ENCODE measurements around the gene POLR3E.
"Not testable (repeated sequence)": the region's sequence is repeated elsewhere in the genome, so short reads cannot be mapped to it uniquely, and the experiment has no call there.

The POLR3E gene

GRCh38 chr16:22293137-22294106, 3.8 kb upstream of the POLR3E start:
- DNase-seq = no peak

DNA sequence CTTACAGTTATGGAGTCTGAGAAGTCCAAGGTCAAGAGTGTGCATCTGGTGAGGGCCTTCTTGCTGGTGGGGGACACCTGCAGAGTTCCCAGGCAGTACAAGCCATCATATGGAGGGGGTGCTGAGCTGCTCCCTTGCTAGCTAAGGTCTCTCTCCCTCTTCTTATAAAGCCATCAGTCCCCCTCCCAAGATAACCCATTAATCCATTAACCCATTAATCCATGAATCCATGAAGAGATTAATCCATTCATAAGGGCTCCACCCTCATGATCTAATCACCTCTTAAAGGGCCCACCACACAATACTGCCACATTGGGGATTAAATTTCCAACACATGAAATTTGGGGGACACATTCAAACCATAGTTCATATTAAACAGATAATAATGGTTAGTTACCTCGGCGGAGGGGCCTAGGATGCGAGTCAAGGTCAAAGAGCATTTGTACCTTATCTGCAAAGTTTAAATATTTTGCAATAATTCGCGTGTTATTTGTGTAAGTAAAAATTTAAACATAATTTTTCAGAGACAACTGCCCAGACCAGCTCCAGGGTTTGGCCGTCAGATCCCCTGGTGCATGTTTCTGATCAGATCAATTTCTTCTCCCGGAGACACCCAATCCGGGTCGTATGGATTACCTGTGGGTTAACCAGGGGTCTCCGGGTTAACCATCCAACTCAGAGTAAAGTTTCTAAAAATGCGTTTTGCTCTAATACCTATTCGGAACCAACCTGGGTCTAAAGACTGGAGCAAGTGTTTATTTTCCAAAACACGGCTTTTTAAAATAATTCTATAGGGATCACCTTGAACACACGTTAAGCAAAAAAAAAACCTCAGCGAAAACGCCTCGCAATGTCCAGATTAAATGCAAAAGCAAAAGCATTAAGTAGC, 740 bp upstream of the POLR3E start:
- DNase-seq = no peak

DNA sequence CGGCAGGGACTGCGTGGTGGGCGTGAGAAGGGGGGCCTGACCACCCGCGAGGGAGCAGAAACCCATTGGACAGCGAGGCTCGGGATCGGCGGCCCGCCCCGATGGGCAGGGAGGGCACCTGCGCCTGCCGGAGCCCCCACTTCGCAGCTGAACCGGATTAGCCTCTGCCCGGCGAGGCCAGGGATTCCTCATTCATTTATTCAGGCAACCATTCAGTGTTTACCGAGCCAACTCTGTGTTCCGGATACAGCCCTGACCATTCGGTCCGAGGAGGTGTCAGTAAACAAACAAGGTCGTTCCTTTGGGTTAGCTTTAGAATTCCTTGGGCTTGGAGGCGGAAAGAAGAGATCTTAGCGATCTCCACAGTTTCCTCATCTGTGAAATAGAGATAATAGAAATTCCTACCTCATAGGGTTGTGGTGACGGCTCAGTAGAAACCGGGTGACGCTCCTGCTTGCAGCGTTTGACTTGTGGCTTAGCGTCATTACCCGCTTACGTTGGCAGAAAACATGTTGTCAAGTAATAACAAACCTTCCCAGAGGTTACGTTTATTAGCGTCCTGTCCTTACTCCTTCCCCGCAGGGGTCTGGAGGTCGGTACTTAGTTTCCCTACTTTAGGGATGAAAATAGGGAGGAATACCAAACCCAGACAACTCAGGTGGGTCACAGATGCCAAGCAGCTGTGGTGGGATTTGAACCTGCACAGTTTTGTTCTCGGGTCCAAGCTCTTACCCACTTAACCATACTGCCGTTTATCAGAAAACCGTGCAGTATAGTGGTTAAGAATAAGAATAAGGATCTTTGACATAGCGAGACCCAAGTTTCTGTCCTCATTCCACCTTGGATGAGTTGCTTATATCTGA, 893 bp downstream of the POLR3E start:
- DNase-seq = peak; percentile 89

- no peak for DNase-seq
Measured at GRCh38 chr16:22299036-22299435, 1.8 kb downstream of the POLR3E start.

DNA sequence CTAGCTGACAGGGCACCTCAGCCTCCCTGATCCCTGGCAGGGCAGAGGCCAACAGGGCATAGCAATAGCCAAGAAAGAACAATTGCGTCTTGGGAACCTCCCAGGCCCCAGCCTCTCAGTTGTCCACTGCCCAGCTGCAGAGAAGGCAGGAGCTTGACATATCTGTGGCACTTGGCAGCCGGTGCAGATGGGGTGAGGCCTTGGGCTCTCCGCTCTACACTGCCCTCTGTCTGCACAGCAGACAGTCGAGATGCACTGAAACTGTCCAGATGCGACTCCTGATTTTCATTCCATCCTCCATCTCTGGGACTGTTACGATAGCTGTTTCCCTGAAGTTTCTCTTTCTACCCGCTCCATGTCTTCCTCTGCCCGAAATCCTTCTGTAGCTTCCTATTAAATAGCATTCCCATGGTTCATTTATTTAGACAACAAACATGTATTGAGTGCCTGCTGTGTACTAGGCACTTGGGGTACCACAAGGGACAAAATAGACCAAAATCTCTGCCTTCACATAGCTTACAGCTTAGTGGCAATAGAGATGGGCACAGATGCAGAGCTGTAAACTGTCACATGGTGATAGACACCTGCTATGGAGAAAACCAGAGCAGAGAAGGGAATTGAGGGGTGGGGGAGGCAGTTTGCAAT, 3.3 kb downstream of the POLR3E start:
- DNase-seq = no peak

DNA sequence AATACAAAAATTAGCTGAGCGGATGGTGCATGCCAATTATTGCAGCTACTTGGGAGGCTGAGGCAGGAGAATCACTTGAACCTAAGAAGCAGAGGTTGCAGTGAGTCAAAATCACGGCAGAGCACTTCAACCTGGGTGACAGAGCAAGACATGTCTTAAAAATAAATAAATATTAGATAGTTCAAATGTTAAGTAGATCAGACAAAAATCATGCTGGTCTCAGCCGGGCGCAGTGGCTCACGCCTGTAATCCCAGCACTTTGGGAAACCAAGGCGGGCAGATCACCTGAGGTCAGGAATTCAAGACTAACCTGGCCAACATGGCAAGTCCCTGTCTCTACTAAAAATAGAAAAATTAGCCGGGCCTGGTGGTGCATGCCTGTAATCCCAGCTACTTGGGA, 4.2 kb downstream of the POLR3E start:
- not testable (repeated sequence) for DNase-seq

DNA sequence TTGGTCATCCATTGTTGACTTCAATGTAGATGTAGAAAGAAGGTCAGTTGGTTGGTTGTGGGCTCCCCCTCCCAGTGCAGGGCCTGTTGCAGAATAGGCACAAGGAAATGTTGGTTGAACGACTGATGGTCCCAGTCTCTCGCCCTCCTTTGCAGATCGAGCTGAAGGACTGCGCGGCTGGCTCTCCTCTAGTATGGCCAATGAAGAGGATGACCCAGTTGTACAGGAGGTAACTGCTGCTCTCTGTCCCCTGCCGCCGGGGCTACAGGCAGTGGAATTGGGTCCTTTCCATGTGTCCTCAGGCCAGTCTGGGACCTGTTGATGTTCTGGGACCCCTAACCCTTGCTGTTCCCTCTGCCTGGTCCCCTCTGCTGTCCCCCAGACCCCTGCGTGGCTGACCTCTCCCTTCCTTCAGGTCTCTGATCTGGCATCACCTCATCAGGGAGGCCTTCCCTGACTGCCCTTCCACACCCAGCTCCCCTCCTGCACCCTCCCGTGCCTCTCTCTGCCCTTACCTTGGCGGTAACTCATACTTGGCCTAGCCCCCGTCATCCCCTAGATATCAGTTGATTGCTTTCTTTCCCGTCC, 5.7 kb downstream of the POLR3E start:
- DNase-seq = no peak

- no peak for DNase-seq
Measured at GRCh38 chr16:22304411-22304810, 7.2 kb downstream of the POLR3E start.

DNA sequence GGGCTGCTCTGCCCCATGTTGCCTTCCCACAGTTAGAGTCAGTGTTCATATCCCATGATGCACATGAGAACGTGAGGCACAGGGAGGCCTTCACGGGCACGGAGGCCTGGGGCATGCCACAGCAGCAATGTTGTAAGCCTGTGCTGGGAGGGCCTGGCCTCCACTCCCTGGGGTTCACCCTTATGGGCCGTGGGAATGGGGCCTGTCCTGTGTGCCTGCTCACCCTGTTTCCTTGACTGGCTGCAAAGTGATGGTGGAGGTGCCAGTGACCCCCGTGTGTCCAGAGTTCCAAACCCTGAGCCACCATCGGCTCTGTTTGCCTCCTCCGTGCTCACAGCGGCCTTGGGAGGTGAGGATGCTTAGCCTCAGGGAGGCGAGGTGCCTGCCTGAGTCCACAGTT, 9.6 kb downstream of the POLR3E start:
- no peak for DNase-seq

- no peak for DNase-seq
Measured at GRCh38 chr16:22307838-22308237, 10.6 kb downstream of the POLR3E start.

GRCh38 chr16:22308824-22309520, 11.8 kb downstream of the POLR3E start:
- no peak for DNase-seq

DNA sequence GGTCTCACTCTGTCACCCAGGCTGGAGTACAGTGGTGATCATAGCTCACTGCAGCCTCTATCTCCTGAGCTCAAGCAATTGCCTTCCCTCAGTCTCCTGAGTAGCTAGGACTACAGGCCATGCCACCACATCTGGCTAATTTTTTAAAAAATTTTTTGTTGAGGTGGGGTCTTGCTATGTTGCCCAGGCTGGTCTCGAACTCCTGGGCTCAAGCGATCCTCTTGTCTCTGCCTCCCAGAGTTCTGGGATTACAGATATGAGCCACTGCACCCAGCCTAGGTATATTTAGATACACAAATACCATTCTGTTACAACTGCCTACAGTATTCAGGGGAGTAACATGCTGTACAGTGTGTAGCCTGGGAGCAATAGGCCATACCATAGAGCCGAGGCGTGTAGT, 14.3 kb downstream of the POLR3E start:
- DNase-seq = no peak

DNA sequence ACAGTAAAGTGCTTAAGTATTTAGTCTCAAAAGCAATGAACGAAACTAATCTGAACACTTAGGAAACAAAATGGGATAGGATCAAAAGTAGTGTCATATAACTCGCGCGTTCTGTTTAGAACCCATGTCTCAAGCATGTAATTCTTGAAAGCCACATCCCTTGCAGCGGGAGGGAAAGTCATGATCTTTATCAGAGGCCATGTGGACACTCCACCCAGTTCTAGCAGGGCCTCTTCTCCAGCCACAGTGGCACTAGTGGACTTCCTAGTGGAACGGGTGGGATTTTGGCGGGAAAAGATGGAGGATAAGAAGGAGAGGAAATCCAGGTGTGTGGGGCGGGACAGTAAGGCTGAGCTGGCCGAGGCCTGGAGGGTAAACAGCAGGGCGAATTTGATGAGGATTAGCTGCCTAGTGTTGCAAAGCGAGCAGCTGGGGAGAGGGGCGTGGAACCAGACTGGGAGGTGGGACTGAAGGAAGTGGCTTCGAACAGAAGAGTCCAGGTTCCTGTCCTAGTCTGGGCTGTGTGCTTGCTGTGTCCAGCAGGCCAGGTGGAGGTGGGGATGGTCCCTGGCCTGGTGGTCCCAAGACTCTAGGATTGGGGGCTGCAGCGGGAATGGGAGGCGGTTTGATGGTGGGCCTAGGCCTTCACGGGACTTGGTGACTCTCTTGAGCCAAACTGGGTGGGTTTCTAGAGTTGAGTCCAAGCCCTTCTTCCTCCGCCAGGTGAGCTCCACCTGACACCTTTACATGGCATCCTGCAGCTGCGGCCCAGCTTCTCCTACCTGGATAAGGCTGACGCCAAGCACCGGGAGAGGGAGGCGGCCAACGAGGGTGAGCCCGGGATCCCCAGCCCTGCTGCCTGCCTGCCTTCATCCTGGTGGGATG, 15.9 kb downstream of the POLR3E start:
- DNase-seq = no peak

GRCh38 chr16:22313876-22314470, 16.8 kb downstream of the POLR3E start:
- DNase-seq = no peak

DNA sequence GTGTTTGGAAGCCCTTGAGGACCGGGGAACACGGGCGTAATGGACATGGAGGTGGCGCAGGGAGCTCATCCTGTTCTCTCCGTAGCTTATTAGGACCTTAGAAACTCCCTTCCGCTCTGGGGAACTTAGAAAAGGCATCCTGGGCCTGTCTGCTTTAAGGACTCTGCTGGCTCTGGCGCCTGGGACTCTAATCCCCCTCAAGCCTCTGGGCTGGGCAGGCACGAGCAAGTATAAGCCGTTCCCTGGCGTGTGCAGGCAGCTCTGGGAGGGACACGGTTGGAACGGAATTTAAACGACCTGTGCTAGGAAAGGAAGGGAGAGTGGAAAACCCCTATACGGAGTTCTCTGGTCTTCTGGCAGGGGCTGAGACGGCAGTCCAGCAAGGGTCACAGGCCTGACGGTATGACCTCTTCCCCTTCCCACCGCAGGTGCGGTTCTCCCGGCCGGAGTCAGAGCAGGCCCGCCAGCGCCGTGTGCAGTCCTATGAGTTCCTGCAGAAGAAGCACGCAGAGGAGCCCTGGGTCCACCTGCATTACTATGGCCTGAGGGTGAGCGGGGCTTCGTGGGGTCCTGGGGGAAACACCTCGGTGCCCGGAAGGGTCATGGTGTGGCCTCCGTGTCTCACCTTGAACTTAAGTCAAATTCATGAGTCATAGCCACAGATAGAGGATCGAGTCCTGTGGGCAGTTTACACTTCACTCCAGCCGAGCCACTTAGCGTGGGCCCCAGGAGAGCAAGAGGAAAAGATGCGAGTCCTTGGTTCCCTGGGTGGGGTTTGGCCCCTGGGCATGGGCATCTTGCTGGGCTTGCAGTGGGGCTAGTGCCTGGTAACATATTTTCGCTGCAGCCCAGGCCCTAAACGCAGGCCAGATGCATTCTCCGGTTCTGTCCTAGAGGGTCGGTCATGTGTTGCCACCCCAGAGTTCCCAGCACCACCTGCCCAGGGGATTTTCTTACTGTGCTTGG, 17.7 kb downstream of the POLR3E start:
- no peak for DNase-seq

GRCh38 chr16:22315979-22316378, 18.8 kb downstream of the POLR3E start:
- DNase-seq = no peak

- no peak for DNase-seq
Measured at GRCh38 chr16:22316411-22316811, 19.2 kb downstream of the POLR3E start.

DNA sequence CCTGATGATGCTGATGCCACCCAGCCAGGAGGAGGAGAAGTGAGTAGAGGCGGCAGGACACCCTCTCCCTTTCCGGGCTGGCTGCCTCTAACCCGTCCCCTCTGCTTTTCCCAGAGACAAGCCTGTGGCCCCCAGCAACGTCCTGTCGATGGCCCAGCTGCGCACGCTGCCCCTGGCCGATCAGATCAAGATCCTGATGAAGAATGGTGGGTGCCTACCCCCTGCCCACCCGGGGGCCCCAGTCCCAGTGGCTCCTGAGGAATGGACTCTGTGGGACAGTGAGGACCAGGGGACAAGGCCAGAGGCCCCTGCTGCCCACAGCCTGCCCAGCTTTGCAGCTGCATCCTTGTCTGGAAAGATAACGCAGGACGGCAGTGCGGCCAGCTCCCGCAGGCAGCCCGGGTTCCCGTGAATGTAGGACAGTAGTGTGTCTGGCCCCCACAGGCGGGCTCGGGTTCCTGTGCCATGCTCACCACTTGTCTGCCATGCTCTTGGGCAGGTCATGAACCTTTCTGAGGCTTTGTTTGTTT, 19.9 kb downstream of the POLR3E start:
- no peak for DNase-seq
